GM21447 (cell line): Measurements from ENCODE around the gene LAMB1.
"Not testable (repeated sequence)": the region's sequence is repeated elsewhere in the genome, so short reads cannot be mapped to it uniquely, and the experiment has no call there.

Source experiments
- ATAC-seq: cut with Tn5 transposase; IDR thresholded peaks from one replicate; pipeline ENCODE4 v1.9.1; 2021; ENCODE audit not compliant: unreplicated experiment

Gene LAMB1

DNA sequence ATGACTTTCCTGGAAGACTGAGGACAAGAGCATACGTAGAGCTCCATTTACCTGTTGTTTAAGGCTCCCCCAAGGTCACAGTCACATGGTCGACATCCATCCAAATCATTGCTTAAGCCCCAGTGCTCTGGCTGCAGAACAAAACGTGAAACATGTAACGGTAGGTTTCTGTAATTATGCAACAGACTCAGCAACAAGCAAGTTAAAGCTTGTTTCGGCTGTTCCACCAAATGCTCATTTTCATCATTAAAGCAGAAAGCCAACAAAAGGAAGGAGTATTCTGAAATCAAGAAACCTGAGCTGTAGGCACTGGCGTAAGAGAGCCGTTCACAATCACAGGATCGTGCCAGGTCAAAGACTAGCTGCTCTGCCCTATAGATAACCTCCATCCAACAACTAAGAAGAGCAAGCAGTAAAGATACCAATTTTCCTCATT, 30.0 kb downstream of the LAMB1 start:
- ATAC-seq: no peak

DNA sequence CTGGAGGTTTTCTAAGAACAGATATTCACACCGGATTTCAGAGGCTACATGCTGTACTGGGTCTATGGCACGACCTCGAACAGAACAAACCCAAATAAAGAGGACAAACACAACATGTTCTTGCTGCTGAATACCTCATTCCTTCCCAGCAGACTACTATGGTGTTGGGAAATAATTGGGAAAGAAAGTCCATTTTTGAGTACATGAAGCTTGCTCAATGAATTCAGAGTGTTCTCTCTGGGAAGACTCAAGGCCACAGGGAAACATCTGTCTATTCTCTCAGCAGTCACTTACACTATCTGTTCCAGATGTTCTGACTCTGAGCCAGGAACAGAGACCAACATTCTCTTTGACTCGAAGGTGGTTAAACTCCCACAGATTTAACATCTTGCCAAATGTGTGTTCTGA, 30.9 kb downstream of the LAMB1 start:
- no peak for ATAC-seq

DNA sequence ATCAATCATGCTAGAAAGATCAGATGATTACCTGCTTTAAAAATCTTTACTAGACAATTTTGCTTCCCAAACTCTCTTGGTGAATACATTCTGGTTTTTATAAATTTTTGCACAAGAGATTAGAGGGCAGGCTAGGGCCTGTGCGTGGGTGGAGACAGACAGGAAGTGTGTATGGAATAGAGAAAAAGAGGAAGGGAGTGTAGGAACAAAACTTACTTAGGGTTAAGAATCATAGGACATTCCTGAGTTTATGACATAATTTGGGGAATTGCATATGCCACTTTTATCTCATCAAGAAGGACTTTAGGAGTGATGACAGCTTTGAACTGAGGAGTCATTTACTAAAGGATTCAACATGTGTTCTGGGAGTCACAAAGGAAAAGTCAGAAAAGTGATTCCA, 31.3 kb downstream of the LAMB1 start:
- no peak for ATAC-seq

DNA sequence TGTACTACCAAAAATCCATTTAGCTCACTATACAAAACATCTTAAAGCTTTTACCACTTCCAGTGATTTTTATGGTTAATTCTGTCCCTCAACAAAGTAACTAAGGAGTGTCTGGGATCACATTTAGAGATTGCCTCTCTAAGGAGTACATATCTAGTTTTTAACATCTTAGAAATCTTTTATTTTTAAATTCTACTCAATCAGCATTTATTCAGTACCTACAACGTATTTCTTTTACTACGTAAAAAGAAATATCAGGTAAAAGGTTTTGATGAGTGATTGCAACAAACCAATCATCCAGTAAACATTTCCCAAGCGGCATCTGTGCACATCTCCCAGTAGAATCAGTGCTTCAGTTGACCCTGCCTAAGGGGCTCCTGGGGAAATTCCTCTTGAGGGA, 31.9 kb downstream of the LAMB1 start:
- no peak for ATAC-seq

DNA sequence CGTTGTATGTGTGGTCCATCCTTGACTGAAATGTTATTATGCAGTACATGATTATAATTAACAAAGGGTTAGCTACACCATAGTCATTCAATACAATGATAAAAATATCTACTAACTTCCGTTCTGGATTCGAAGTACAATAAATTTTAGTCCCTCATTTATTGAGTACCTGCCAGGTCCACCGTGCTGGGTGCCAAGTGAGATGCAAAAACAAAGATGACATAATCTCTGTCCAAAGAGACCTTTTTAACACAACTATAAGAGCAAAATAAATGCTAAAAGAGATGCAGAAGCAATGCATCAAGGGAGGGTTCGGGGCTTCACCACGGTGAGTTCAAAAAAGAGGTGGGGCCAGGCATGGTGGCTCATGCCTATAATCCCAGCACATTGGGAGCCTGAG, 33.1 kb downstream of the LAMB1 start:
- no peak for ATAC-seq

DNA sequence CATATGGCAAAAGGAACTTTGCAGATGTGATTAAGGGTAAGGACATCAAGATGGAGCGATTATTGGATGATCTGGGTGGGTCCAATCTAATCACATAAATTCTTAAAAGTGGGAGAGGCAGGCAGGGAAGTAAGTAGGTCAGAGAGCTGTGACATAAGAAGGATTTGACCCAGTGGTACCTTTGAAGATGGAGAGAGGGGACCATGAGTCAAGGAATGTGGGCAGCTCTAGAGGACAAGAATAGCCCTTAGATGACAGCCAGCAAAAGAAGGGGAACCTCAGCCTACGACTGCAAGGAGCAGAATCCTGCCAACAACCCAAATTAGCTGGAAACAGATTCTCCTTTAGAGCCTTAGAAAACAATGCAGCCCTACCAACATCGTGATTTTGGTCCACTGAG, 34.5 kb downstream of the LAMB1 start:
- no peak for ATAC-seq

DNA sequence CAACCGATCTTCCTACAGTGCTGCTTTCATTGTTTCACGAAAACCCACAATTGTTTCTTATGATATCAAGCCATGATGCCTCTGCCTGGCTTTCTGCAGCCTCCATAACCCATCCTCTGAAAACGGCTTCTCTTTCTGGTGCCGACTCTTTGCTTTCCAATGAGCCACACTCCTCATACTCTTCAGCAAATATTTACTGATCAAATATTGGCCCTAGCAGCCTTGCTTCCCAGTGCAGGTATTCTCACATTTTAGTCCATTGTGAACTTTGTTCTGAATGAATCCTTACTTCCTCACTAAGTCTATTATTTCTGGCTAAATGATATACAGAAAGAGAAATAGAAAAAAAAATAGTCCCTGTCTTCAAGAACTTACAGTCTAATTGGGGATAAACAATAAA, 35.5 kb downstream of the LAMB1 start:
- ATAC-seq: no peak

DNA sequence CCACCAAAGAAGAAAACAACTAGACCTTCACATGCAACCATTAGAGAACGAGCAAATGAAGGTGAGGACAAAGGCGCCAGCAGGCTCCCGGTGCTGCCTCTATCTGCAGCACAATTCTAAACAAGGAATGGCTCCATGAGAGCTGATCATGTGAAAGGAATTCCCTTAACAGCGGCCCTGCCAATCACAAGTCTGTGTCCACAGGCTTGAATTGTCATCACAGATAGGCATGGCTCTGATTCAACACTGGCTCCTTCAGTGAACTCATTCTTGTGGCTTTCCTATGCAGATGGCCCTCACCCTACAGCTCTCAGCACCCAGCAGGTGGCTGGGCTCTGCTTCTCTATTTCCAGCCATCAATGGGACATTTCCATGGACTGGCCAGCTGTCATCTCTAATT, 36.2 kb downstream of the LAMB1 start:
- no peak for ATAC-seq

DNA sequence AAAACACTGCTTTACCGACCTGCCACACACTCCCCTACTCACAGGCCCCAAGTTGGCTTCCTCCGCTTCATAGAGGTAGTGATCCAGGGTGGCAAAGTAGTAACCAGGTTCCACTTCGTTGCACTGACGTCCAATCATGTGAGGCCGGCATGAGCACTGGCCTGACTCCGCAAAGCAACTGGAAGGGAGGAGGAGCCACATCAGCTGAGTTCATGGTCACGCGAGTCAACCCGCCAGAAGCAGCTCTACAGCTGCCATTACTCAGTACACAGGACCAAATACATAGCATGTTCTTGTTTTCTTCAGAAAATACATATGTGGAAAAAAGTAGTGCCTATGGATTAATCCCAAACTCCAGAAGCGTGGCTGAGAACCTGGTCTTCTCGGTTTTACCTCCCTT, 38.5 kb downstream of the LAMB1 start:
- no peak for ATAC-seq

DNA sequence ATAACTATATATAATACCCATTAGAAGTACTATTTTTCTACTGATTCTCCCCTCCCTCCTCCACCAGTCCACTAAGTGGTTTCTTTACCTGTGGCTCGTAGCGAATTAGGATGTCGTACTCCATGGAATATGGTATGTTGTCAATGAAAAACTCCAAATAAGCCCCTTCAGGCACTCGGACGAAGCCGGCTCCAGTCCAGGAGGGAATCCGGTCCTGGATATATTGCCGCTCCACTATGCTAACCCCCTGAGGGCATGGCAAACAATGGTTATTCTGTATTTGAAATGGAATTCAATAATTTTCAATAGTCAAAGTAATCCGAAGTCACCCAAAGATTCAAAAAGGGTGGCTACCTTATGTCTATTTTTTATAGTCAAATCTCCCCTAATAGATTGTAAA, 40.1 kb downstream of the LAMB1 start:
- no peak for ATAC-seq

DNA sequence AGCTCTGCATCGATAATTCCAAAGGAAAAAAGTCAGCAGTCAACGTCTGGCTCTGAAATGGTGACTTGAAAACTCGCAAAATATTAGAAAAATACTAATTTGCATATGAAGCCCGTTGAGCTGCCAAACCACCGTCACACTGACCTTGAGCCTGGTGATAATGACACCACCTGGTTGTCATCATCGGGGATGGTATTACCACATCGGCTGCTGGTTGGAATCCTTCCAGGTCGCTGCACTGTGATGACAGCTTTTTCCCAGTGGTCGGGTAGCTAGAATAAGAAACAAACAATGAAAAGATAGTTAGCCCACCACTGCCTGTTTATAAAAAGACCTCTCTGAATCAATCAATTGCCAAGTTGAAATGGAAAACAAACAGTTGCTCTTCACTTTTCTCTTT, 41.6 kb downstream of the LAMB1 start:
- ATAC-seq: no peak

DNA sequence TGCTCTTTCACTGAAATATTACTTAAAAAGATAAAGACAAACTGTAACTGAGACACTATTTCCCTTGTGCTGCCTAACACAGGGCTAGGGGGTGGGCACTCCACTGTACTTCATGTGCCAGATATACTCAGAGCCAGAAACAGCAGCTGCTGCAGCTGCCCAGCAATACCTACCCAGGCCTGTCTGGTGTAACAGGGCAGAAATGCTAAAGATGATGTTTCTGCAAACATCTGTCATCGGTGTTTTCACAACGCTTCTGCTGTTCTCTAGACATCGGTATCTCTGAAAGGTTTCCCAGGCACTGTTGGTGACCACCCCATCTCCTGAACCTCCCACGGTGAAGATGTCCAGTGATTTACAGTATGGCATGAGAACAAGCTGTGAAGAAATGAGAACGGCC, 42.7 kb downstream of the LAMB1 start:
- ATAC-seq: no peak

DNA sequence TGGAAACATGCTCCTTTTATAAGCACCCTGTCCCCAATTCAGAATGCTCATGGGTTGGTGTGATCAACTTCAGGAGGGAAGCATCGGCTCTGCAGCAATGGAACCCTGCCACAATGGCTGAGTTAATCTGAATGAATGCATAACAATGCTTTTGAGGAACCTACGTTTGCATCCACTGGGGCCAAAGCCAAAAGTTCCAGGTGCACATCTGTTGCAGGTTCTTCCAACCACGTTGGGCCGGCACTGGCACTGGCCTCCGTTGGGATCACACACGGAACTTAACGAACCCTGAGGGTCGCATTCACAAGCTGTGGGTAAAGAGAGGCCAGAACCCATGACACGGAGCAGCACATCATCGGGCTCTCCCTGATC, 43.4 kb downstream of the LAMB1 start:
- ATAC-seq: no peak

DNA sequence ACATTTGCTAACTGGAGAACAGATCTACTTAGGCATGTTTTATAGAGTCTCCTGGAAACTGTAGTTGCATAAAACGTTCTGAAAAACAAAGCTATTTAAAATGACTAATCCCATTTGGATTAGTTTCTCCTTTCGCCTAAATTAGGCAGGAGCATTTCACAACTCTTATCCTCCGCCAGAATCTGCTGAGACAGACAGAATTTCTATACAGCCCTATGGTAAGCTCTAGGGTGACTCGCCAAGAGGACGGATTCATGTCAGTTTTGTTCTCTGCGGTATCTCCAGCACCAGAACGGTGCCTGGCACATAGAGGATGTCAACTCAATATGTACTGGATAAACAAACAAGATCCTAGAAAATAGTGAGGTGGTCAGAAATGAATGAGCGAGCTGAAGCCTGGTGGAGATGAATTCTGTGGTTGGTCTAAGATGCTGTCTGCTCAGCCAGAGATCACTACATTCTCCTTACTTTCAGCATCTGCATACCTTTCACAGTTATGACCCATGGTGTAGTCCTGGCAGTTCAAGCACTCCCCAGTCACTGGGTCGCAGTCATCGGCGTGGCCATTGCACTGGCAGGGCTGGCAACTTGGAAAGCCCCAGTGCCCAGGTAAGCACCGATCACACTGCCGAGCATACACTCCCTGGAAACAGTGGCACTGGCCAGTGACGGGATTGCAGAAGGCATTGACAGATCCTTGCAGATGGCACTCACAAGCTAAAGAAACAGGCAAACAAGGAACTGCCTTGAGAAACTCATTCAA, 44.0 kb downstream of the LAMB1 start:
- no peak for ATAC-seq

DNA sequence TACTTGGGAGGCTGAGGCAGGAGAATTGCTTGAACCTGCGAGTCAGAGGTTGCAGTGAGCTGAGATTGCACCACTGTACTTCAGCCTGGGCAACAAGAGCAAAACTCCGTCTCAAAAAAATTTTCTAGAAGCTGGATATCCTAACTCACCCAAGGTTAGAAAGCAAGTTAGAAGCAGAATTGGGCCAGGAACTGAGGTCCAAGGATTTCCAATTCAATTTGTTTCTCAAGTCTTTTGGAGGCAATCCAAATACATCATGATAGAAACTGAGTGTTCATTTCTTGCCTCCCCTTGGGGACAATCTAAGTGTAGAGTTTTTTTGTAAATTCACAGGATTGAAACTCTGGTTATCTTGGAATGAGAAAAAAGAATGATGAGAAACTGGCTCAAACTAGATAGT, 45.5 kb downstream of the LAMB1 start:
- no peak for ATAC-seq

DNA sequence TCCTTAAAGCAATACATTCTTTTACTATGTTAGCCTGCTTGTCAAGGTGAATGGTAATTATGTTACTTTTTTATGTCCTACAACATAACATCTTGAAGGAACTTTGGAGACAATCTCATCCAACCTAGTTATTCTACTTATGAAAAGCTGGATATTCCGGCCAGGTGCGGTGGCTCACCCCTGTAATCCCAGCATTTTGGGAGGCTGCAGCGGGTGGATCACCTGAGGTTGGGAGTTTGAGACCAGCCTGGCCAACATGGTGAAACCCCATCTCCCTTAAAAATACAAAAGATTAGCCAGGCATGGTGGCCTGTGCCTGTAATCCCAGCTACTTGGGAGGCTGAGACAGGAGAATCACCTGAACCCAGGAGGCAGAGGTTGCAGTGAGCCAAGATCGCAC, 46.0 kb downstream of the LAMB1 start:
- not testable (repeated sequence) for ATAC-seq

DNA sequence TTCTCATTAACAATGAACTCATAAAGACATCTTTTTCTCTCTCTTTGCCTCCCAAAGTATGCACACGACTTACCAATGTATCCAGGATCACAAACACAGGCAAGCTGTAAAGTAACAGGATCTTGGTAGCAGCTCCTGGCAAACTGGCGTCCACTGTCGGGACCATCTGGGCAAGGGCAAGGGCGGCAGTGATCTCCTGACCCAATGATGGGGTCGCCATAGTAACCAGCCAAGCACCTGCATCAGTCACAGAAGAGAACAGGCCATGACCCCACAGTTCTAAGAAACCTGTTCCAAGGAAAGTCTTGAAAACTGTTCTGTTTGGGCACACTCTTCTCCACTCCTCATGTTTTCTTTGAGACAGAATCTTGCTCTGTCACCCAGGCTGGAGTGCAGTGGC, 47.6 kb downstream of the LAMB1 start:
- no peak for ATAC-seq

DNA sequence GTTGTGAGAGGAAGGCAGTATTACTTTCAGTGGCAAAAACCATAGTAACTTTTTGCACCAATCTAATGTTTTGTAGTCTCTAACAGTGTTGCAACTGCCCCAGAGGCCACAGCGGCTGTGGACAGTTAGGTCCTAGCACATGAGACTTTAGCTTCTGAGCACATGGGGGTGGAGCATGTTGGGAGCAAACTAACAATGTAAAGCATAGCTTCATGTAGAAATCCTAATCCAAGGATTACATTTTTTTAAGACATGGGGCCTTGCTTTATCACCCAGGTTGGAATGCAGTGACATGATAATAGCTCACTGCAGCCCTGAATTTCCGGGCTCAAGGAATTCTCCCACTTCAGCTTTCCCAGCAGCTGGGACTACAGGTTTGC, 49.0 kb downstream of the LAMB1 start:
- no peak for ATAC-seq

DNA sequence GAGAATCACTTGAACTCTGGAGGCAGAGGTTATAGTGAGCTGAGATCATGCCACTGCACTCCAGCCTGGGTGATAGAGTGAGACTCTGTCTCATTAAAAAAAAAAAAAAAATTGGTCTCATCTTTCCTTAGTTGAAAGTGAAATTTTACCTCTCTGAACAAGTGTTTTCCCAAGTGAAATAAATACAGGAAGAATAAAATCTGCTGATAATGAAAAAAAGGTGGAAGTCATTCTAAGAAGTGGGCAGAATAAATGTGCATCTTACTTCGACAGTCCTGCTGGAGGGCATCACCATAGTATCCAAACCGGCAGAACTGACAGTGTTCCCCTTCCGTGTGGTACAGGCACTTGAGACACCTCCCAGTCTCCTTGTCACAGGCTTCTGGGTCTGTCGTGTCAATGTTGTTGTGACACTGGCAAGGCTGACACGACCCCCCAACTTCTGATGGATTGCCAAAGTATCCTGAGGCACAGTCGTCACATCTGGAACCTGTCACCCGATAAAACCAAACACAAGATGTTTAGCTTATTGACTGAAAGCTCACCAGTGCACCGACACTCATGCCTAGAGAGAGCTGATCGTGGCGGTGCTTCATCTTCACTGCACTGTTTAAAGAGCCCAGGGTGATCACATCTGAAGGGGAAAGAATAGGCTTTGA, 49.6 kb downstream of the LAMB1 start:
- ATAC-seq: no peak

DNA sequence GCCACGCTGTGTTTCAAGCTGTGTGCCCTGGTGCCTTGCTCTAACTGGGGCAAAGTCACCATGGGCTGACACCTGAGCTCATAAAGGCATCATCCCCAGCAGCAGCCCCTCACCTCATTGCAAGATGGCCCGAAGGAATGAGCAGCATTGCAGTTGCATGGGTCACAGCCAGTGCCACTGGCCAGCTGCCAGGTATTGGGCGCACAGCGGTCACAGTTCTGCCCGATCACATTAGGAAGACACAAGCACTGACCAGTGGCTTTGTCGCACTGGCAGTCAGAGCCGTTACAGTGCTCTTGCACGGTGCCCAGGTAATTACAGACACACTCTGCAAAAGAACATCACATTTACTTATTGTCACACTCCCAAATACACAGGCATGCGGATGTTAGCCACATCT, 51.1 kb downstream of the LAMB1 start:
- no peak for ATAC-seq

DNA sequence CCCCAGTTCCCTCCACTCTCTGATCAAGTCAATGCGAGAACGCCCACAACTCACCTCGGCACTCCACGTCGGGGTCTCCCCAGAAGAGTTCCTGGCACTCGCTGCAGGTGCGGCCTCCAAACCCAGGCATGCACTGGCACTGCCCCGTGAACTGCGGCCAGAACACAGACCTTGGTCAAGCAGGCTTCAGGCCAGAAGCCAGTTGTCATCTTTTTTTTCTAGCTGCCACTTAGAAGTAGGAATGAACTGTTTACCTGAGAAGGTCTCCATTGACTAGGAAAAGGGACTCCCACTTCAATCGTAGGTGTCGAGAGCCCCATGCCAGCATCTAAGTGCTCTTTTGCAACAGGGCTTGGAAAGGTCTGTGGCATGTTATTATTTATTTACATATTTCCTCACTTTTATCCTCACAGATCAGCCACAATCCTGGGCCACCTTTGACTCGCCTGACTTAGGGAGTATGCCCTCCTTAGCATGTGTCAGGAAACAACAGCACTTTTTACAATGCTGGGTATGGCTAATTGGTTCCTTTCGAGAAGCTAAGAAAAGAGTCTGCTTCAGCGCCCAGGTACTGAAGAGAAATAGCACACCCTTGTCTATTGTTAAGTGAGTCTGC, 51.7 kb downstream of the LAMB1 start:
- no peak for ATAC-seq

DNA sequence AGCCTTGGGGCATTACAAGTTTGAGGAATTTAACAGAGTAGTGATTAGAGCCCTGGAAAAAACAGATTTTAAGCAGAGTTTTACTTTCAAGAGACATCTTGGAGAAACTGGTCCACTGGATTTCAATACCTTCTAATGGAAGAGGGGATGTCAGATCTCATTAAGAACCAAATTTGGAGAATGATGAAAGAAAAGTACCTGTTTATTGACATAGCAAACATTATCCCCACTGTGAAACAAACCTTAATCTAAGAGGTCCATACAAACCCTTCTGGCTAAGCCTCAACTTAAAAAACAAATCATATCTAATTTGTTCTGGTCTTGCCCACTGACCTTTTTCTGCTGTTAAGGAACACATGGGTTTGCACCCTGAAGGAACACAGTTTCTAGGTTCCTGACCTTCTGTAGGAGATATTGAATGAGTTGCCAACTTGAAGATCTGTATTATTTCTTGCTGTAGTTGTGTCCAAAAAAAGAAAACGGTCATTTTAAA, 53.5 kb downstream of the LAMB1 start:
- ATAC-seq: no peak
